ENCODE data around the gene ARHGAP11A. TPM values are rescaled to one million over a fixed set of nuclear protein-coding genes. Genes with fewer than 3 reads are reported as not detected.
"Not testable (repeated sequence)": the region's sequence is repeated elsewhere in the genome, so short reads cannot be mapped to it uniquely, and the experiment has no call there.

Gene ARHGAP11A
- 40.9 and 53.1 TPM in 2 replicates for total RNA-seq (2014; rRNA removed; shearing (Covaris generic))

GRCh38 chr15:32615051-32615870, at the start of gene ARHGAP11A:
TSS of gene ARHGAP11A (plus strand) at chr15:32615504. CDS start at chr15:32616212, 708 bp downstream.
- not testable (repeated sequence) for DNase-seq; H3K36me3 ChIP-seq (replicated peaks; ENCODE audit: control insufficient read depth, insufficient read depth, low read length); H3K27me3 ChIP-seq (ENCODE audit: control insufficient read depth, insufficient read depth, low read length)
- peak within 1 kb of the TSS; percentile 59 for H3K4me3 ChIP-seq (ENCODE audit: insufficient read depth, low read depth, low read length)

- H3K27me3 ChIP-seq (ENCODE audit: control insufficient read depth, insufficient read depth, low read length); DNase-seq; H3K36me3 ChIP-seq (replicated peaks; ENCODE audit: control insufficient read depth, insufficient read depth, low read length); H3K4me3 ChIP-seq (ENCODE audit: insufficient read depth, low read depth, low read length): not testable (repeated sequence)
Measured at GRCh38 chr15:32568988-32569387, 46.3 kb upstream of the ARHGAP11A start.

- not testable (repeated sequence) for DNase-seq; H3K27me3 ChIP-seq (ENCODE audit: control insufficient read depth, insufficient read depth, low read length); H3K36me3 ChIP-seq (replicated peaks; ENCODE audit: control insufficient read depth, insufficient read depth, low read length); H3K4me3 ChIP-seq (ENCODE audit: insufficient read depth, low read depth, low read length)
Measured at GRCh38 chr15:32578482-32578881, 36.8 kb upstream of the ARHGAP11A start.

GRCh38 chr15:32585844-32586243, 29.5 kb upstream of the ARHGAP11A start:
- H3K4me3 ChIP-seq (ENCODE audit: insufficient read depth, low read depth, low read length); H3K27me3 ChIP-seq (ENCODE audit: control insufficient read depth, insufficient read depth, low read length); H3K36me3 ChIP-seq (replicated peaks; ENCODE audit: control insufficient read depth, insufficient read depth, low read length); DNase-seq: not testable (repeated sequence)

- DNase-seq; H3K4me3 ChIP-seq (ENCODE audit: insufficient read depth, low read depth, low read length); H3K36me3 ChIP-seq (replicated peaks; ENCODE audit: control insufficient read depth, insufficient read depth, low read length); H3K27me3 ChIP-seq (ENCODE audit: control insufficient read depth, insufficient read depth, low read length): not testable (repeated sequence)
Measured at GRCh38 chr15:32593151-32593550, 22.2 kb upstream of the ARHGAP11A start, which contains the start of gene GOLGA8N. TSS of gene GOLGA8N (plus strand) at chr15:32593456.

- not testable (repeated sequence) for H3K4me3 ChIP-seq (ENCODE audit: insufficient read depth, low read depth, low read length); H3K27me3 ChIP-seq (ENCODE audit: control insufficient read depth, insufficient read depth, low read length); DNase-seq; H3K36me3 ChIP-seq (replicated peaks; ENCODE audit: control insufficient read depth, insufficient read depth, low read length)
Measured at GRCh38 chr15:32609518-32609917, 5.8 kb upstream of the ARHGAP11A start.

- not testable (repeated sequence) for H3K4me3 ChIP-seq (ENCODE audit: insufficient read depth, low read depth, low read length); H3K36me3 ChIP-seq (replicated peaks; ENCODE audit: control insufficient read depth, insufficient read depth, low read length); H3K27me3 ChIP-seq (ENCODE audit: control insufficient read depth, insufficient read depth, low read length); DNase-seq
Measured at GRCh38 chr15:32610719-32611118, 4.6 kb upstream of the ARHGAP11A start.

GRCh38 chr15:32614712-32615050, 623 bp upstream of the ARHGAP11A start:
- H3K4me3 ChIP-seq (ENCODE audit: insufficient read depth, low read depth, low read length) = peak overlapping the region; percentile 59
- not testable (repeated sequence) for H3K27me3 ChIP-seq (ENCODE audit: control insufficient read depth, insufficient read depth, low read length); H3K36me3 ChIP-seq (replicated peaks; ENCODE audit: control insufficient read depth, insufficient read depth, low read length); DNase-seq

- H3K4me3 ChIP-seq (ENCODE audit: insufficient read depth, low read depth, low read length) = peak overlapping the region; percentile 59
- not testable (repeated sequence) for DNase-seq; H3K36me3 ChIP-seq (replicated peaks; ENCODE audit: control insufficient read depth, insufficient read depth, low read length); H3K27me3 ChIP-seq (ENCODE audit: control insufficient read depth, insufficient read depth, low read length)
Measured at GRCh38 chr15:32615871-32616426, 645 bp downstream of the ARHGAP11A start.

GRCh38 chr15:32636410-32636809, 21.1 kb downstream of the ARHGAP11A start:
- no peak for DNase-seq
- Histone ChIP-seq H3K27me3 (ENCODE audit: control insufficient read depth, insufficient read depth, low read length) (no peaks in the 10 kb centered on the region), H3K36me3 (replicated peaks; ENCODE audit: control insufficient read depth, insufficient read depth, low read length) (peaks cover 29% of the 10 kb centered on the region), H3K4me3 (ENCODE audit: insufficient read depth, low read depth, low read length) (no peak overlapping the region)

GRCh38 chr15:32636908-32637567, 21.7 kb downstream of the ARHGAP11A start:
- H3K27me3 ChIP-seq (ENCODE audit: control insufficient read depth, insufficient read depth, low read length) = no peaks in the 10 kb centered on the region
- H3K4me3 ChIP-seq (ENCODE audit: insufficient read depth, low read depth, low read length) = no peak overlapping the region
- no peak for DNase-seq
- H3K36me3 ChIP-seq (replicated peaks; ENCODE audit: control insufficient read depth, insufficient read depth, low read length) = peaks cover 29% of the 10 kb centered on the region

- Histone ChIP-seq H3K36me3 (replicated peaks; ENCODE audit: control insufficient read depth, insufficient read depth, low read length) (peaks cover 29% of the 10 kb centered on the region), H3K27me3 (ENCODE audit: control insufficient read depth, insufficient read depth, low read length) (no peaks in the 10 kb centered on the region)
- no peak for DNase-seq
Measured at GRCh38 chr15:32637704-32638103, 22.4 kb downstream of the ARHGAP11A start.

GRCh38 chr15:32641517-32642059, 26.3 kb downstream of the ARHGAP11A start, which contains the start of gene SCG5:
TSS of gene SCG5 (plus strand) at chr15:32641710. CDS start at chr15:32643593, 1,883 bp downstream.
- H3K36me3 ChIP-seq (replicated peaks; ENCODE audit: control insufficient read depth, insufficient read depth, low read length) = peaks cover 7% of the 10 kb centered on the region
- H3K27me3 ChIP-seq (ENCODE audit: control insufficient read depth, insufficient read depth, low read length) = no peaks in the 10 kb centered on the region
- DNase-seq = peak; percentile 86
- peak within 1 kb of the TSS; percentile 35 for H3K4me3 ChIP-seq (ENCODE audit: insufficient read depth, low read depth, low read length)

More at GRCh38 chr15:32637704-32638103, 22.4 kb downstream of the ARHGAP11A start:
- no peak overlapping the region for H3K4me3 ChIP-seq (ENCODE audit: insufficient read depth, low read depth, low read length)

- Histone ChIP-seq H3K4me3 (ENCODE audit: insufficient read depth, low read depth, low read length) (peak overlapping the region; percentile 6; the same call in 1 of the 2 replicates), H3K27me3 (ENCODE audit: control insufficient read depth, insufficient read depth, low read length) (no peaks in the 10 kb centered on the region), H3K36me3 (replicated peaks; ENCODE audit: control insufficient read depth, insufficient read depth, low read length) (peaks cover 2% of the 10 kb centered on the region)
- no peak for DNase-seq
Measured at GRCh38 chr15:32642667-32643435, 27.5 kb downstream of the ARHGAP11A start.
